ENCODE data around the gene SWAP70.

DNA sequence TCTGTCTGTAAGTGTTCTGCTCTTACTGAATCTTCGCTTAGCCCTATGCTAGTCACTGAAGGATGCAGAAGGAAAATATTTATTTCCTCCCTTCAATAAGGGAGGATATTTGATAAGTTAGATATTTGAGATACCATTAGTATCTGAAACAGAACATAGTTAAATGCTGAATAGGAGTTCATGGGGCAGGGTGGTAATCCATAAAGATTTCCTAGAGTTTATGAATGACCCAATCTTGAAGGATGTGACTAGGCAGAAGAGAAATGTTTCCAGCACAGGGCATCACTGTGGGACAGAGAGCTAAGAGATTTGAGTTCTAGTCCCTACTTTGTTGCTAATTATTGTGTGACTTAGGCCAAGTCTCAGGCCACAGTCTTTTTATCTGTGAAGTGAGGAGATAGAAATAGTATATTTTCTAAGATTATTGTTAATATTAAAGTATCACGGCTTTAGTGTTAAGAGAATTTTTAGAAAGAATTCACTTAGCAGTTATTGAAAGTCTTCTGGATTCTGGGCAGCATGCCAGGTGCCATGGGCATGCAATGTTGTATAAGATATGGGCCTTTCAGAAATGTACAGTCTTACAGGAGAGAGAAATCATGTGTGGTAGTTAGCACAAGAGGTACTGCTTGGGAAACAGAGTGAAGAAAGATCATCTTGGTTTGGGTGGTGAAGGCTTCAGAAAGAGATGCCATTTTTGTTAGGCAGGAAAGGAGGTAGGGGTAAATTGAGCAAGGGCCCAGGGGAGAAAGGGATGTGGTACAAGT is 24.0 kb downstream of the SWAP70 start:
- TF ChIP-seq, protein P1, sequence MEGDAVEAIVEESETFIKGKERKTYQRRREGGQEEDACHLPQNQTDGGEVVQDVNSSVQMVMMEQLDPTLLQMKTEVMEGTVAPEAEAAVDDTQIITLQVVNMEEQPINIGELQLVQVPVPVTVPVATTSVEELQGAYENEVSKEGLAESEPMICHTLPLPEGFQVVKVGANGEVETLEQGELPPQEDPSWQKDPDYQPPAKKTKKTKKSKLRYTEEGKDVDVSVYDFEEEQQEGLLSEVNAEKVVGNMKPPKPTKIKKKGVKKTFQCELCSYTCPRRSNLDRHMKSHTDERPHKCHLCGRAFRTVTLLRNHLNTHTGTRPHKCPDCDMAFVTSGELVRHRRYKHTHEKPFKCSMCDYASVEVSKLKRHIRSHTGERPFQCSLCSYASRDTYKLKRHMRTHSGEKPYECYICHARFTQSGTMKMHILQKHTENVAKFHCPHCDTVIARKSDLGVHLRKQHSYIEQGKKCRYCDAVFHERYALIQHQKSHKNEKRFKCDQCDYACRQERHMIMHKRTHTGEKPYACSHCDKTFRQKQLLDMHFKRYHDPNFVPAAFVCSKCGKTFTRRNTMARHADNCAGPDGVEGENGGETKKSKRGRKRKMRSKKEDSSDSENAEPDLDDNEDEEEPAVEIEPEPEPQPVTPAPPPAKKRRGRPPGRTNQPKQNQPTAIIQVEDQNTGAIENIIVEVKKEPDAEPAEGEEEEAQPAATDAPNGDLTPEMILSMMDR (IDR thresholded peaks at IDR 0.05 in 8 of 11, conservative IDR thresholded peaks at IDR 0.05 in 3 of 11) = no peak
- no peak for TF ChIP-seq POLR2A (IDR thresholded peaks at IDR 0.05)
- no peak for TF ChIP-seq POLR2AphosphoS5 (IDR thresholded peaks at IDR 0.05)

Measured in spleen (tissue), 7 donors.